Stimulated activated CD4-positive, alpha-beta T cell treated with anti-CD3 and anti-CD28 coated beads, TNF-alpha, amount 100 ng/mL, for 24 hours (primary cell): ENCODE results near the gene INPP4A.
A peak's percentile ranks its signal among the peaks of the same experiment; 100 is the strongest.

Experiments
- DNase-seq, 3 experiments: peaks; one replicate each; pipeline ENCODE4 v3.0.0-alpha.2; 2020; ENCODE audit warnings: low read depth in 3 of 3

The INPP4A gene

GRCh38 chr2:98563394-98563793 is 118.7 kb downstream of the INPP4A start:
- DNase-seq, result no peak

- no peak for DNase-seq
These were observed 120.0 kb downstream of the INPP4A start for GRCh38 chr2:98564541-98565132.

GRCh38 chr2:98565286-98565860 is 120.7 kb downstream of the INPP4A start:
- no peak for DNase-seq

GRCh38 chr2:98565941-98566340 is 121.3 kb downstream of the INPP4A start:
- DNase-seq, result no peak

- DNase-seq, result no peak
These were observed 123.7 kb downstream of the INPP4A start for GRCh38 chr2:98568161-98568956.

- peak; percentile 52 to 67 (median 55) for DNase-seq
These were observed 124.6 kb downstream of the INPP4A start for GRCh38 chr2:98569197-98569793.

GRCh38 chr2:98569915-98570314 is 125.3 kb downstream of the INPP4A start:
- no peak for DNase-seq

- no peak for DNase-seq
These were observed 125.7 kb downstream of the INPP4A start for GRCh38 chr2:98570356-98570755.

GRCh38 chr2:98571121-98571701 is 126.6 kb downstream of the INPP4A start:
- DNase-seq, result no peak

- DNase-seq, result no peak
These were observed 127.1 kb downstream of the INPP4A start for GRCh38 chr2:98571796-98572195.

GRCh38 chr2:98572211-98572610 is 127.6 kb downstream of the INPP4A start:
- no peak for DNase-seq

GRCh38 chr2:98572676-98573075 is 128.0 kb downstream of the INPP4A start:
- no peak for DNase-seq

- DNase-seq, result no peak
These were observed 128.8 kb downstream of the INPP4A start for GRCh38 chr2:98573426-98573825.

- DNase-seq, result no peak
These were observed 132.1 kb downstream of the INPP4A start for GRCh38 chr2:98576666-98577312.

- DNase-seq, result no peak
These were observed 132.7 kb downstream of the INPP4A start for GRCh38 chr2:98577313-98577712.

GRCh38 chr2:98578231-98578630 is 133.6 kb downstream of the INPP4A start:
- no peak for DNase-seq

- no peak for DNase-seq
These were observed 135.3 kb downstream of the INPP4A start for GRCh38 chr2:98579926-98580325.

GRCh38 chr2:98580656-98581284 is 136.1 kb downstream of the INPP4A start:
- DNase-seq, result no peak

- DNase-seq, result no peak
These were observed 137.9 kb downstream of the INPP4A start for GRCh38 chr2:98582523-98582922.

GRCh38 chr2:98583276-98583675 is 138.6 kb downstream of the INPP4A start:
- no peak for DNase-seq
